HG02610 (cell line): ENCODE measurements around the gene PAPPA.

Source experiments
- ATAC-seq: cut with Tn5 transposase; IDR thresholded peaks from one replicate; pipeline ENCODE4 v1.9.1; 2021; ENCODE audit warnings: mild to moderate bottlenecking, moderate library complexity; ENCODE audit not compliant: unreplicated experiment

PAPPA gene

GRCh38 chr9:116308076-116308475 is 154.5 kb downstream of the PAPPA start:
- no peak for ATAC-seq

- ATAC-seq = no peak
These were observed 156.5 kb downstream of the PAPPA start for GRCh38 chr9:116309900-116310611.

GRCh38 chr9:116312221-116312620 is 158.6 kb downstream of the PAPPA start:
- ATAC-seq = no peak

GRCh38 chr9:116313638-116314037 is 160.0 kb downstream of the PAPPA start:
- ATAC-seq = no peak

GRCh38 chr9:116316246-116316645 is 162.7 kb downstream of the PAPPA start:
- ATAC-seq = no peak

- ATAC-seq = no peak
These were observed 163.9 kb downstream of the PAPPA start for GRCh38 chr9:116317503-116317902.

- ATAC-seq = no peak
These were observed 165.1 kb downstream of the PAPPA start for GRCh38 chr9:116318468-116319374.

- no peak for ATAC-seq
These were observed 165.9 kb downstream of the PAPPA start for GRCh38 chr9:116319480-116319879.

- no peak for ATAC-seq
These were observed 166.7 kb downstream of the PAPPA start for GRCh38 chr9:116320290-116320689.

- ATAC-seq = no peak
These were observed 168.9 kb downstream of the PAPPA start for GRCh38 chr9:116322521-116322920.

GRCh38 chr9:116323012-116323411 is 169.4 kb downstream of the PAPPA start:
- no peak for ATAC-seq

GRCh38 chr9:116323571-116323970 is 170.0 kb downstream of the PAPPA start:
- no peak for ATAC-seq

GRCh38 chr9:116325924-116326323 is 172.3 kb downstream of the PAPPA start:
- no peak for ATAC-seq

- ATAC-seq = no peak
These were observed 174.3 kb downstream of the PAPPA start for GRCh38 chr9:116327701-116328405.

GRCh38 chr9:116329470-116329869 is 175.9 kb downstream of the PAPPA start:
- ATAC-seq = no peak

- no peak for ATAC-seq
These were observed 177.7 kb downstream of the PAPPA start for GRCh38 chr9:116331241-116331640.

GRCh38 chr9:116332090-116332489 is 178.5 kb downstream of the PAPPA start:
- no peak for ATAC-seq

- no peak for ATAC-seq
These were observed 179.7 kb downstream of the PAPPA start for GRCh38 chr9:116333254-116333653.

GRCh38 chr9:116334546-116335150 is 181.1 kb downstream of the PAPPA start:
- ATAC-seq = no peak

GRCh38 chr9:116335392-116335791 is 181.8 kb downstream of the PAPPA start:
- ATAC-seq = no peak
